ENCODE measurements around the gene ZBED4.

Gene ZBED4

DNA sequence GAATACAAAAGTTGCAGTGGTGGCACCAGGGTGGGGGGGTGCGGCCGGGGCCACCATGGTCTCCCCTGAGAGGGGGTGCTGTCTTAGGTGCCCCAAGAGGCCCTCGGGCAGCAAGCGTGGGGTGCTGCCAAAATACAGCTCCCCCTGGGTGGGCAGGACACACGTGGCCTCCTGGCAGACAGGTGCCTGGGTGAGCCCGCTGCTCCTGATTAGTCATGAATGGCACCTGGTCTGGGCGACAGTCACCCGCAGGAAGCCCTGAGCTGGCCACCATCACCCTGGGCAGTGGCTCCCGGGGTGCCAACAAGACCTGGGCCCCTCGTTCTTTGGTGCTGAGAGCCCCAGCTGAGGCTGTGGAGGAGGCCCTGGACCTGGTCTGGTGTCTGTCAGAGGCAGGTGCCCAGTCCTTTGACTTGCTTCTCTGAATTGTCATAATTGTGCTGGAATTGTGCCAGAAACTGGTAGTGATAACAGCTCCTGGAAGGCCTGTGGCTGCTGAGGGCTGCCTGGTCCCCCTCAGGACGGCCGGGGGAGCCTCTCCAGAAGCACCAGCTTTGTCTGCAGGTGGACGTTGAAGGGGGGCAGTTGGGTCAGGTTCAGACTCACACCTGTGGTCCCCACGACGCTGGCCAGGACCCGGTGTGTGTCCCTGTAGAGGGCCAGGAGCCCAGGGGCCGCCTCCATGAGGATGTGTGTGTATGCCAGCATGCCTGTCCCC lies 49.8 kb downstream of the ZBED4 start:
- DNase-seq, result no peak

DNA sequence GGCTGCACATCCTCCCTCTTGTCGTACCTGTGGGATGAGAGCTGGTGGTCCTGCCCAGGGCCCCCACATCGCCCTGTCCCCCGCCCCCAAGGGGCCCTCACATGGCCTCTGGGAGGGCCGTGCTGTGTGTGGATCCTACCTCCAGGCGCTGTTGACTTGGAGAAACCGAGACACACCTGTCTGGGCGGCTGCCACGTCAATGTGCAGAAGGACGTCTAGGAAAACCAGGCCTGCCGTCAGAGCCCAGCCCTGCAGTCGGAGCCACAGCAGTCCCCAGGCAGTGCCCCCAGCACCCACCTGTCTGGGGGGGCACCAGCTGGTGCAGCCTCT lies 50.4 kb downstream of the ZBED4 start:
- DNase-seq, result no peak

DNA sequence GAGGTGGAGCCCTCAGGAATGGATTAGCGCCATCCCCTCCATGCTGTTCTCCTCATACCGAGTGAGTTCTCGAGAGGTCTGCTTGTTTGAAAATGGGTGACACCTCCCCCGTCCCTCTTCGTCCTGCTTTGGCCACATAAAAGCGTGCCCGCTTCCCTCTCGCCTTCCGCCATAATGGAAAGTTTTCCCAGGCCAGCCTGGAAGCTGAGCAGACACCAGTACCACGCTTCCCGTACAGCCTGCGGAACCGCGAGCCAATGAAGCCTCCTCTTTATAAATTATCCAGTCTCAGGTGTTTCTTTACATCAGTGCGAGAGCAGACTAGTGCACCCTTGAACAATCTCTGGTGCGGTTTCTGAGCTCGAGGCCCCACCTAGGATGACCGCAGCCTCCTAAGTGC lies 51.8 kb downstream of the ZBED4 start:
- no peak for DNase-seq

DNA sequence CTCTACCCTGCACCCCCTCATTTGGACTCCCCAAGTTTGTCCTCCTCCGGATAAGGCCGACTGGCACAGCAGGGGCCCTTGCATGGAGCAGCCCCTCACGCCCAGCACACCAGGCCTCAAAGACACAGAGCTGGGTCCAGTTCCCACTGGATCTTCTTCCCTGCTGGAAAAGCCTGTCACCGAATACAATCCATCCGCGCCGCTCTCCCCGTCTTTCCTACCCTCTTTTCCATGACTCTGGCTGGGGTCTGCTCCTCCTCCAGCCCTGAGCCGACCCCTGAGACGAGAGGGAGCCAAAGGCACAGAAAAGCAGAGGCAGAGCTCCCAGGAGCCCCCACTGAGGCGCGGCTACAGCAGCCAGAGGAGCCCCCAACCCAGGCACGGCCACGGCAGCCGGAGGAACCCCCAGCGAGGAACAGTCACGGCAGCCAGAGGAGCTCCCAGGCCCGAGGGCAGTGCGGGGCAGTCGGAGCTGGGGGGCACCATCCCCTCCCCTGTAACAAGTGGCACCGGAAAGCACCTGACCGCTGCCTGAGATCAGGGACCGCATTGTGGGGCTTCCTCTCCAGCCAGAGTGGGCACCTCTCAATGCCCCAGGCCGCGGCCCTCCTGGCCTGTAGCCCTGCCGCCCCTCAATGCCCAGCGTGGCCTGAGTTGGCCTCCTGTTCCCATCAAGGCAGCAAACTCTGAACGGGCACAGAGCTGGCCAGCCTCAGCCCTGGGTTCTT lies 52.6 kb downstream of the ZBED4 start:
- DNase-seq, result no peak

DNA sequence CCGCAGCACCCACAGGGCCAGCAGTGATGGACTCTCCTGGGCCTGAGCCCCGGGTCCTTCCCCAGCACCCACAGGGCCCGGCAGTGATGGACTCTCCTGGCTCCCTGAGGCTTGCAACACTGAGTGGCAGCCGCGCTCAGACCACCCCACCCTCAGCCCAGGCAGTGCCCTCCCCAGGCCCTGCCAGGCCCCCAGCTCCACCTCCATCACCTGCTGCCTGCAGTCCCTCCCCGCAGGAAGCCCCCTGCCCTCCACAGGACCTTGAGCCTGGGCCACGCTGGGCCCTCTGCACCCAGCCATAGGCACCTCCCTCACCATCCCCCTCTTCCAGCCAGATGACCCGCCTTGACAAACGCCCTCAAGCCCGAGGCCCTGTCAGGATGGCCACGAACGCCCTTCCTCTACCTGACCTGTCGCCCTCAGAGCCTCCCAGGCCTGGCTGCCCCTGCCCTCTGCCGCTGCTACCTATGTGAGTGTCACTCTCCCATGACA lies 53.2 kb downstream of the ZBED4 start:
- DNase-seq, result no peak

DNA sequence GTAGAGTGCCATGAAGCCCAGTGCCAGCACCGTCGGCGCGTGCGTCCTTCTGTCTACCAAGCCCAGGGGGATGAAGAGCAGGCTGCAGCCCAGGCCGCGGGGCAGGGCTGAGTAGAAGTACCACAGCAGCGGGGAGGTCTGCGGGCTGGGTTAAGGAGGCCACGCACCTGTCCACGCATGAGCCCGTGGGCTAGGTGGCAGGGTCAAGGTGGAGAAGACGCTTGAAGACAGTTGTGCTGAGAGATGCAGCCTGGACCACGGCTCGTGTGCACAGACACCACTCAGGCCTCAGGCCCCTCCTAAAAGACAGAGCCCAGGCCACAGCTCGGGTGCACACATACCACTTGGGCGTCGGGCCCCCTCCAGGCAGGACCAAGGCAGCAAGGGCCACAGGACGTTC lies 54.2 kb downstream of the ZBED4 start:
- DNase-seq, result no peak

DNA sequence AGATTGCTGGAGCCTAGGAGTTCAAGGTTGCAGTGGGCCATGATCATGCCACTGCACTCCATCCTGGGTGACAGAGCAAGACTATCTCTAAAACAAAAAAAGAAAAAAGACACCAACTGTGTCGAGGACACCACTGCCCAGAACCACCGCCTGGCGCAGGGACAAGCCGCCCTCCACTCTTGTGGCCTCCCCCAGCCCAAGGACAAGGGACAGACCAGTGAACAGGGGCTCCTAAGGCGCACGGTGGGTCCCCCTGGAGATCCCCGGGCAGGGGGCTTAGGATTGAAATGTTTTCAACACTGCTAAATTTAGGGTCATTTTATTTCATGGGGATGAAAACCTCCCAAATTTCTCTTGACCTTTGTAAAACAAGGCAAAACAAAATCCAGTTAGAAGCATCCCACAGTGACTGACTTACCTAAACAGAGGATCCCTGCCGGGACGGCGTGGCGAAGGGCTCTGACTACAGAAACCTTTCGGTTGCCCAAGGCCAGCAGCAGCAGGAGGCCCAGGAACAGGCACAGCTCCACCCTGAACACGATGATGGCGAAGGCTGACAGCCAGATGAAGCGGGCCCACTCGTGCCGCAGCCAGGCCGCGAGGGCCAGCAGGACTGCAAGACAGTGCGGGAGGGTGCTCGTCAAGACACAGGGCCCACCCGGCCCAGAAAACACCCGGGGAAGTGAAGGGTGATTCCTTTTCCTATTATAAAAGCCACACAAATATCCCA lies 56.0 kb downstream of the ZBED4 start:
- DNase-seq, result no peak

DNA sequence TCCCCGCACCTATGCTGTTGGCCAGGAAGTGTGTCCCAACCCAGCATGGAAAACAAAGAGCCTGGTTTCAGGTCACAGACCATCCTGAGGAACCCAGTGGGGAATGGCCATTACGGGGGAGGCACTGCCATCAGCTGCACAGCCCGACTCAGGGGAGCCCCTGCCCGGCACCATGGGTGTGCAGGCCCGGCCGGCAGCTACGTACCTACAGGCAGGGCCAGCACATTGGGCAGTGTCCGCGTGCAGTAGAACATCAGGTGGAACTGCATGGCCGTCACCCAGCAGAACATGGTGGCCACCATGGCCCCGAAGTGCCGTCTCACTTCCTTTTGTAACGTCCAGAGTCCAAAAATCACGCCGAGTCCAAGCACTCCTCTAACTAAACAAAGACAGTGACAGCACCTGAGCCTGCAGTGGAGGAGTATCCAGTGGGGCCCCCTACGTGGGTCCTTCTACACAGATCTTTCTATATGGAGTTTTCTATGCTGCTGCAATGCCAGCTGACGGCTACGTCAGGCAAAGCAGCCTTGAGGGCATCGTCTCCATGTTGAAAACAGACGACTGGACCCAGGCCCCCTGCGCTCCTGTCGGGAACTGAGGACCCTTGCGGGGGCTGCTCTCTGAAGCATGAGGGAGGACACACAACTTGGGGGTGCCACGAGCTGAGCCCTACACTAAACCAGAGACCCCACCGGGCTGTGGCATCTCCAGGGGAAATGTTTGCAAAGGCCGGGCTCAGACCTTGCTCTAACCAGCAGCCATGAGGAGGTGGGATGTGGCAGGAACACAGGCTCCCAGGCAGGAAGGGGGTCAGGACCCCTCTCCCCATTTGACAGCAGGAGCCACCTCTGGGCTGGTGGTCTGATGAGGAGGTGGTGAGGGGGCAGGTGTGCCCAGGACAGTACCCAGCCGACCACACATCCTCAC lies 56.8 kb downstream of the ZBED4 start:
- DNase-seq, result no peak

DNA sequence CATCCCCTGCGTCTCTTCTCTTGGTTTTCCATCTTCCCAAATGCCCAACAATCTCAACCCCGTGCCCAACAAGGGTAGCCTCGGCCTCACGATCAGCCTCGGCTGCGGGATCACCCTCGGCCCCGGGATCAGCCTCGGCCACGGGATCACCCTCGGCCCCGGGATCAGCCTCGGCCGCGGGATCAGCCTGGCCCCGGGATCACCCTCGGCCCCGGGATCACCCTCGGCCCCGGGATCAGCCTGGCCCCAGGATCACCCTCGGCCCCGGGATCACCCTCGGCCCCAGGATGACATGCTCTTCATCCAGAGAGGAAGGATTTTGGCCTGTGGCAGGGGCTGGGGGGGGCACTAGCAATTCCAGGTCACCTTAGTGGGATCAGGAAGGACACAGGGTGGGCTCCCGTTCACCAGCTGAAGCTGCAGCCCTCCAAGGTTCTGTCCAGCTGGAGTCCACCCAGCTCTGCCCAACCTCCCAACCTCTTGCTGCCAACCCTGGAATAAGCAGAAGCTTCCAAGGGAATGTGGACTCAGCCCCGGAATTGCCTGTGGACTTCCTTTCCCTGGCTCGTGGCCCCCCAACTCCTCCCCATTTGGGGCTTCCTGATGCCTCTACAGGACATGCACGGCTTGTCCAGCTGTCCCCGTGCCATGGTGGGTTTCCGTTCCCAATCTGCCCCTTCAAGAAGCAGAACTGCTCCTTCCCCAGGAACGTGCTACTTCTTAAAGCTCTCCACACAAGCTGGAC lies 58.4 kb downstream of the ZBED4 start:
- DNase-seq, result no peak

DNA sequence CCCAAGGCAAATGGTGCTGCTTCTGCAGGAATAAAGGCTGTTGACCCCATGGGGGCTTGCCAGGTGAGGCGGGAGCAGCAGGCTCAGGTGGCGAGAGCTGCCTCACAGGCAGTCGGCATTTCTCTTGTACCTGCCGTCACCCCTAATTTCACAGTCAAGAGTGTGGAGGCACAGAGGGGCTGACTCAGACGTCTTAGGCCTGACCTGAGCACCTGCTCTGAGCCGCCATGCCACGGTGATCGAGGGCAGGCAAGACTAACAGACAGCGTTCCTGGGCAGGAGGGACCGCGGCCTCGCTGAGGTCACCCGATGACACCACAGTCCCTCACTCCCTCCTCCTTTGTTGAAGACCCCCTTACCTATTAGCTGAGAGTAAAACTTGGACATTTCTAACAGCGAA lies 59.4 kb downstream of the ZBED4 start:
- no peak for DNase-seq

DNA sequence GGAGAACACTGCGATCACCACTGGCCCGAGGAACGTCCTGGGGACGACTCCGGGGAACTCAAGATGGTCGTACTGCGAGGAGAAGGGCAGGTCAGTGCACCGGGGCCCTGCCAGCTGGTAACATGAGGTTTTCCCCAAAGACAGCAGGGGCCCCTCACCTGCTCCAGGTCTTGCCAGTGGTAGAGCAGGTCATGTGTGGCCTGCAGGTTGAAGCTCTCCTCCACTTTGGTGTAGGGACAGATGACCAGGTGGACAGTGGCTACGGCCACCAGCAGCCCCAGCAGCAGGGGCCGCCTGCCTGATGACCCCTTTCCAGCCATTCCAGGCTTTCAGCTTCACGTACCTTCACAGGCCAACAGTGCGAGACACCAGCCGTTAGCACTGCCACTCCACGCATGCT lies 59.8 kb downstream of the ZBED4 start:
- no peak for DNase-seq

DNA sequence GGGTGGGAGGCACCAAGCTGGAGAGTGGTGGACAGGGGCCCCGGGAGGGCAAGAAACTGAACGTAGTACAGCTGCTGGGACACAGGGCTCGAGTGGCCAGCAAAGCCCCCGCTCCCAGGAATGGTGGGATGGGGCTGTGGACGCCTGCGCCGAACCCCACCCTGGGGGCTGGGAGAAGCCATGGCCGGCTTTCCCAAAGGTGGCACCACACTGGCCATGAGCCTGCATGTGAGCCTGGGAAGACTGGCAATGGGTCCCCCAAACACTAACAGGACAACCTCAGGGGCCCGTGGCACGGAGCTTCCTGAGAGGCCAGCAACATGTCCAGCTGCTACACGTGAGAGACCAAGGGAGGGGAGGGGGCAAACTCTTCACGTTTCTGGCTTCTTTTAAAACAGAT lies 60.6 kb downstream of the ZBED4 start:
- DNase-seq, result no peak

DNA sequence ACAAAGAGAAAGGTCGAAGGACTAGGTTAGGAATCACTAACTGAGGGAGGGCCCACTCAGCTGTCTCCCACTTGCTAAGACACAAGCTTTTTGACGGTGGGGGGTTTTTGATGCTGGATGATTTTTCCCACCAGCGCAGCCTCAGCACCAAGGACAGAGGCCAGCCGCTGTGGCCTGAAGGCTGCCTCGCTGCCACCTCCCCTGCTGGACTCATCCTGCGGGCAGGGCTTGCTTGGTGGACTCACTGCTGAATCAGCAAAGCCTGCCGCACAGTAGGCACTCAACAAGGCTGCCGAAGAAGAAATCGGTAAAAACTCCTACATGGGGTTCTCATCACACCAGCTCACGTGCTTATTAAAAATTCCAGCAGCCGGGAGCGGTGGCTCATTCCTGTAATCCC lies 62.0 kb downstream of the ZBED4 start:
- no peak for DNase-seq

DNA sequence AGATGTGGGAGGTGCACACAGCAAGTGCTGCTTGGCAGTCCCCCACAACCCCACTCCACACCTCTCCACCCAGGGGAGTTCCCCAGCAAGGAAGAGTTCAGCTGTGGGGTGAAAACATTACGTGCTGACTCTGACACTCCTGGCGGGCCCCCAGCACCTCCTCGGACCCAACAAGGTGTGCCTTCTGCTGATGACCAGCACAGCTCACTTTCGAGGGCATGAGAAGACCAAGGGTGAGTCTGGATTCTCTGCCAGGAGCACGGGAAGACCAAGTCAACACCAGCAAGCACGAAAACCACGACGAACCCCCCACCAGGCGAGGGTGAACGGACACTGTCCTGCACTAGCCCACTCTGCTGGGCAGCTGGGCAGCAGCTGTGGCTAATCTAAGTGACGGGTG lies 63.2 kb downstream of the ZBED4 start:
- DNase-seq, result no peak

DNA sequence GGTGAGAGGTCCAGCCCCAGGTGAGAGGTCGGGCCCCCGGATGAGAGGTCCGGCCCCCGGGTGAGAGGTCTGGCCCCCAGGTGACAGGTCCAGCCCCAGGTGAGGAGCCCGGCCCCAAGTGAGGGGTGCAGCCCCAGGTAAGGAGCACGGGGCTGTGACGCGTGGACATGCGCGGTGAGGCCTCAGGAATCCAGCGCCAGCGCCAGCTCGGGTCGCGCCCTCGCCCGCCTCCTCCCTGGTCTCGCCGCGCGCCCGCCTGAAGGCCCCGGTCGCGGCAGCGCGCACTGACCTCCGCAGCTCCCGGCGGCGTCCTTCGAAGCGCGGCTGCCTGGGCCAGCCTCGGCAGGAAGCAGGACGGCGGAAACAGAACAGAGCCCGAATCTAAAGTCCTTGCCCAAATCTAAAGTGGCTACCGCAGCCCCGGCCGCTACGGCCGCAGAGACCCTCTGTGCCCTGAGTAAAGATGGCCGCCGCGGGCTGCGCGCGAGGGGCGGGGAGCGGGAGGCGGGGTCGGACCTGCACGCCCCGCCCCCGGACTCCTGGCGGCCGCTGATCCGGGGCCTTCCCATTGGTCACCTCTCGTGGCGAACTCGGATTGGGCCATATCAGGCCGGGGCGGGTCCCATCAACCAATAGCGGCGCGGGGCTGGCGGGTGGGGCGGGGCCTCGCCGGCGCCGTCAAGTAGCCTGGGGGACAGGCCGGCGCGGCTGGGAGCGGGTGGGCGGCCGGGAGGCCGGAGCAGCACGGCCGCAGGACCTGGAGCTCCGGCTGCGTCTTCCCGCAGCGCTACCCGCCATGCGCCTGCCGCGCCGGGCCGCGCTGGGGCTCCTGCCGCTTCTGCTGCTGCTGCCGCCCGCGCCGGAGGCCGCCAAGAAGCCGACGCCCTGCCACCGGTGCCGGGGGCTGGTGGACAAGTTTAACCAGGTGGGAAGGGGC lies 64.6 kb downstream of the ZBED4 start, which contains the start of the genes ALG12 and CRELD2:
ALG12 (minus strand) TSS at position 465 of the 937 bp plus-strand sequence. CDS start 4,673 bp downstream, outside the sequence.
CRELD2 (plus strand) TSS at position 661 of the 937 bp plus-strand sequence; CDS start at position 797, 136 bp downstream.
- DNase-seq, result peak; percentile 96

DNA sequence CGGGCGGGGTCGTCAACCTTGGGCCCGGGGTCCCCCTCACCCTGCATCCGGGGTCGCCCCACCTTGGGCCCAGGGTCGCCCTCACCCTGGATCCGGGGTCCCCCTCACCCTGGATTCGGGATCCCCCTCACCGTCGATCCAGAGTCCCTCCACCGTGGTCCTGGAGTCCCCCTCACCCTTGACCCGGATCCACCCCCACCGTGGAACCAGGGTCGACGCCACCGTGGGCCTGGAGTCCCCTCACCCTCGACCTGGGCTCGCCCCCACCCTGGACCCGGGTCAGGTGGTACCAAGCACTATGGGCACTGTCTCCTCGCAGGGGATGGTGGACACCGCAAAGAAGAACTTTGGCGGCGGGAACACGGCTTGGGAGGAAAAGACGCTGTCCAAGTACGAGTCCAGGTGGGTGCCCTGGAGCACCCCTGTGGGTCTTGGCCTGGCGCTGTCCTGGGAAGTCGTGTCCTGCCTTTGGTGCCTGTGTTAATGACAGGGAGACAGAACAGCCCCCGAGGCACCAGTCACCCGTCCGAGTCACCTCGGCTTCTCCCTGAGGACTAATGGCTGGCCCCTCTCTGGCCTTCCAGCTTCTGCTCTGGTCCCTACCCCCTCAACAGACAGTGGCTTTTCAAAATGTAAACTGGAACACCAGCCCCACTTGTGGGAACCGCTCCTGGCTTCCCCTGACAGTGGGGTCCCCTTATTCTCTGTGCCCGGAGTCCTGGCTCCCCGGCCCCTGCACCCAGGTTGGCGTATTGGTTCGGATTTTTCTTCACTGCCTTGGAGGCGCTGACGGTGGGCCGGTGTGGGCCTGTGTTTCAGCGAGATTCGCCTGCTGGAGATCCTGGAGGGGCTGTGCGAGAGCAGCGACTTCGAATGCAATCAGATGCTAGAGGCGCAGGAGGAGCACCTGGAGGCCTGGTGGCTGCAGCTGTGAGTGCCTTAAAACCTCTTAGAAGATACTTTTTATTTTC lies 65.6 kb downstream of the ZBED4 start:
- no peak for DNase-seq

DNA sequence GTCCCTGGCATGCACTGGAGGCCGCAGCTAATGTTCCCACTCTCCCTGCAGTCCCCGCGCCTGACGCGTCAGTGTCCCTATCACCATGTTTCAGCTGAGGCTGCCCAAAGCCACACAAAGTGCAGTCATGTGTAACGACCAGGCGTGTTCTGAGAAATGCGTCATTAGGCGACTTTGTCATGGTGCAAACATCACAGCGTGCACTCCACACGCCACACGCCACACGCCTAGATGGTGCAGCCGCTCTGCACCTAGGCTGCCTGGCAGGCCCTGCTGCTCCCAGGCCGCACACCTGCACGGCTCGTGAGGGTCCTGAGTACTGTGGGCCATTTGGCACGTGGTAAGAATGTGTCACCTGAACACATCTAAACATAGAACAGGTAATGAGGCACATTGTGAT lies 67.2 kb downstream of the ZBED4 start:
- DNase-seq, result no peak

DNA sequence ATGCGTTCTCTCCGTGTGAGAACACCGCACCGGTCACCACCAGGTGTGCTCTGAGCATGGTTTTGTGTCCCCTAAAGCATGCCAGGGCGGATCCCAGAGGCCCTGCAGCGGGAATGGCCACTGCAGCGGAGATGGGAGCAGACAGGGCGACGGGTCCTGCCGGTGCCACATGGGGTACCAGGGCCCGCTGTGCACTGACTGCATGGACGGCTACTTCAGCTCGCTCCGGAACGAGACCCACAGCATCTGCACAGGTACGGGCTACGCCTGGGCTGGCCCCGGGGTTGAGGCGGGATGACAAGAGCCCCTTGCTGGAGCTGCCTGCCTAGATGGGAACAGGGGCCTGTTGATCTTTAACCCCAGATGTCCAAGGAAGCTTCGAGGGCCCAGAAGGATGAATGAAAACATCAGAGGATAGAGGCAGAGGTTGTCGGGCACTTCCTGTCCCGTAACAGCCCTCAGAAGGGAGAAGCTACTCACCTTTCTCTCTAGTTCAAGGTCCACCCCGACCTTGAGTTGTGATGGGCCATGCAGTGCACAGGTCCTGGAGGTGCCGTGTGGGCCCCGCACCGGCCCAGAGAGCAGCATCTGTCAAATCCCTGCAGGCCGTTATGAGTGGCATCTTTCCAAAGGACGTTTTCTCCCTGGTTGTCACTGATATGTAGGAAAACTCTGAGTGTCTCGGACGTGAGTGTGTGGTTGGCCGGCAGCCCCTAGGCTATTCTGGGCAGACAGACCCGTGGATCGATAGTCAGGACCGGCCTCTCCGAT lies 68.0 kb downstream of the ZBED4 start:
- DNase-seq, result no peak

DNA sequence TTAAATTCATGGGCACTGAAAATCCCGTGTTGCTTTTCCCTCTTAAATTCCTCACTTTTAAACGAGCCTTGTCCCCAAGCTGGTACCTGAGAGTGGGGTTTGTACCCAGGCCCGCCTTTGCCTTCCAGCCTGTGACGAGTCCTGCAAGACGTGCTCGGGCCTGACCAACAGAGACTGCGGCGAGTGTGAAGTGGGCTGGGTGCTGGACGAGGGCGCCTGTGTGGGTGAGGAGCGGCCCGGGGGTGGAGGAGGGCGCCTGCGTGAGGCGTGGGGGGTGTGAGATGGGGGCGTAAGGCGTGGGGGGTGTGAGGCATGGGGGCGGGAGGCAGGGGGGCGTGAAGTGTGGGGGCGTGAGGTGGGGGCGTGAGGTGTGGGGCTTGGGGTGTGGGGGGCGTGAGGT lies 68.8 kb downstream of the ZBED4 start:
- DNase-seq, result no peak

Measured in activated naive CD4-positive, alpha-beta T cell treated with anti-CD3 and anti-CD28 coated beads, Interleukin-2, amount 50 U/mL, for 16 hours (primary cell).